C4-2B (cell line): ENCODE data around the gene UBXN6.

Source experiments
- H3K27ac ChIP-seq: fragments of 450-650 bp; 2 replicates; pipeline ENCODE4 v1.5.1; 2017
- ZFX ChIP-seq: fragments of 450-650 bp; IDR thresholded peaks from 2 replicates; pipeline ENCODE4 v1.6.1; 2017
- TF ChIP-seq, protein P1 (sequence below): fragments of 450-650 bp; conservative IDR thresholded peaks from 2 replicates; pipeline ENCODE4 v1.5.1; 2017; ENCODE audit warnings: mild to moderate bottlenecking

Gene UBXN6, protein sequence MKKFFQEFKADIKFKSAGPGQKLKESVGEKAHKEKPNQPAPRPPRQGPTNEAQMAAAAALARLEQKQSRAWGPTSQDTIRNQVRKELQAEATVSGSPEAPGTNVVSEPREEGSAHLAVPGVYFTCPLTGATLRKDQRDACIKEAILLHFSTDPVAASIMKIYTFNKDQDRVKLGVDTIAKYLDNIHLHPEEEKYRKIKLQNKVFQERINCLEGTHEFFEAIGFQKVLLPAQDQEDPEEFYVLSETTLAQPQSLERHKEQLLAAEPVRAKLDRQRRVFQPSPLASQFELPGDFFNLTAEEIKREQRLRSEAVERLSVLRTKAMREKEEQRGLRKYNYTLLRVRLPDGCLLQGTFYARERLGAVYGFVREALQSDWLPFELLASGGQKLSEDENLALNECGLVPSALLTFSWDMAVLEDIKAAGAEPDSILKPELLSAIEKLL

DNA sequence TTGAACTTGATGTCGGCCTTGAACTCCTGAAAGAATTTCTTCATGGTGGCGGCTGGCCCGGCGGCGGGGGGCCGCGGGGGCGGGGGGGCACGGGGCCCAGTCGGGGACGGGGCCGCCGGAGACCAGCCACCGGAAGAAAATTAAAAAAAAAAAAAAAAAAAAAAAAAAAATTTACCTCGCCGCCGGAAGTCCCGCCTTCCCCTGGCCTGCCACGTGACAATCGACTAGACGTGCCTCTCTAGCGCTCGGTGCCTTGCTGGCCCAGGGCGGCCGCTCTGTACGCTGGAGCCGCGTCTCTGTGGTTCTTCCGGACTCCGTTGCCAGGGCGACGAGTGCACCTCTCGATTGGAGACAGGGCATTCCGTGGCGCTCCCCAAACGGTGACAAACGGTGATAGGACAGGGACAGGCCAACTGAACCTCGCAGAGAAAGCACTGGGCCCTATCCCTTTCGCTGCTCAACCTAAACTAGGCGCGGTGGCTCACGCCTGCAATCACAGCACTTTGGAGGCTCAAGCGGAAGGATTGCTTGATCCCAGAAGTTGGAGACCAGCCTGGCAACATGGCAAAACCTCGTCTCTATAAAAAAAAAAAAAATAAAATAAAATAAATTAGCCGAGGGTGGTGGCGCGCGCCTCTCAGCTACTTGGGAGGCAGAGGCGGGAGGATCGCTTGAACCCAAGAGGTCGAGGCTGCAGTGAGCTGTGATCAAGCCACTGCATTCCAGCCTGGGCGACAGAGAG, at the start of gene UBXN6:
Gene UBXN6 (minus strand): TSS at position 141 of the 742 bp plus-strand sequence. CDS start 97 bp downstream, at position 44.
- TF ChIP-seq, protein P1, sequence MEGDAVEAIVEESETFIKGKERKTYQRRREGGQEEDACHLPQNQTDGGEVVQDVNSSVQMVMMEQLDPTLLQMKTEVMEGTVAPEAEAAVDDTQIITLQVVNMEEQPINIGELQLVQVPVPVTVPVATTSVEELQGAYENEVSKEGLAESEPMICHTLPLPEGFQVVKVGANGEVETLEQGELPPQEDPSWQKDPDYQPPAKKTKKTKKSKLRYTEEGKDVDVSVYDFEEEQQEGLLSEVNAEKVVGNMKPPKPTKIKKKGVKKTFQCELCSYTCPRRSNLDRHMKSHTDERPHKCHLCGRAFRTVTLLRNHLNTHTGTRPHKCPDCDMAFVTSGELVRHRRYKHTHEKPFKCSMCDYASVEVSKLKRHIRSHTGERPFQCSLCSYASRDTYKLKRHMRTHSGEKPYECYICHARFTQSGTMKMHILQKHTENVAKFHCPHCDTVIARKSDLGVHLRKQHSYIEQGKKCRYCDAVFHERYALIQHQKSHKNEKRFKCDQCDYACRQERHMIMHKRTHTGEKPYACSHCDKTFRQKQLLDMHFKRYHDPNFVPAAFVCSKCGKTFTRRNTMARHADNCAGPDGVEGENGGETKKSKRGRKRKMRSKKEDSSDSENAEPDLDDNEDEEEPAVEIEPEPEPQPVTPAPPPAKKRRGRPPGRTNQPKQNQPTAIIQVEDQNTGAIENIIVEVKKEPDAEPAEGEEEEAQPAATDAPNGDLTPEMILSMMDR = no peak
- TF ChIP-seq ZFX = no peak
- peak within 1 kb of the TSS; percentile 63 for H3K27ac ChIP-seq

DNA sequence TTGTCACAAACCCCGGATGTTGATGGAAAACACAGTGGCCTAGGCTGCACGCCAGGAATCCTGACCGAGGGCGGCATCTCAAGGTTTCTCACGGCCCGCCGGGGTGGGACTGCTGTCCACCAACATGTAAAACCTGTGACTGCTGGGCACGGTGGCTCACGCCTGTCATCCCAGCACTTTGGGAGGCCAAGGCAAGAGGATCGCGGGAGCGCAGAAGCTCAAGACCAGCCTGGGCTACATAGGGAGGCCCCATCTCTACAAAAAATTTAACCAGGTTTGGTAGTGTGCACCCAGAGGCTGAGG, 49.5 kb upstream of the UBXN6 start:
- TF ChIP-seq, protein P1 = no peak
- no peak for TF ChIP-seq ZFX
- H3K27ac ChIP-seq = no peak overlapping the region

DNA sequence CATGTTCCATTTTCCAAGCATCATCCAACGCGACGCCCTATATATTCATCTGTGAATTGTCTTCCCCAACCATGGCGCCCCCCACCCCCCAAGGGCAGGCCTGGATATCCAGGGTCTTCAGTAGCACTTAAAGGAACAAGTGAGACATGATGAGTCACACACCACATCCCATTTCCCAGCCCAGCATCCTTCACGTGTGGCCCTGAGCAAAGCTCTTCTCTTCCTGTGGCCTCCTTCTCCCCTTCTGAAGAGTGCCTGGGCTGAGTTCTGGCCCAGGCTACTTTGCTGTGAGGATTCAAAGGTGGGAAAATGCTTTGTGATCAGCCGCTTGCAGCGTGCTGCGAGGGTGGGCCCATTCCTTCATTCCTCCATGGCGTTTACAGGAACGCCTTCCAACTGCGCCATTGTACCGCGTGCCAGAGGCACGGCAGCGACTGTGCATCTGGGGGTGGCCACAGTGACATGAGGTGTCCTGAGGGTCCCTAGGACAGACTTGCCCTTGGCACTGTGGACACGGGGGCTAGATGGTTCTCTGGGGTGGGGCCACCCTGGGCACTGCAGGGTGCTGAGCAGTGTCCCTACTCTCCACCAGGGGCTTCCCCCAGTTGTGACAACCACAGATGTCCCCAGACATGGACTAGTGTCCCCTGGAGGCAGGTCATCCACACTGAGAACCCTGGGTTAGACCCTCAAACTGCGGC, 49.0 kb upstream of the UBXN6 start:
- no peak for TF ChIP-seq ZFX
- TF ChIP-seq, protein P1 = no peak
- no peak overlapping the region for H3K27ac ChIP-seq

DNA sequence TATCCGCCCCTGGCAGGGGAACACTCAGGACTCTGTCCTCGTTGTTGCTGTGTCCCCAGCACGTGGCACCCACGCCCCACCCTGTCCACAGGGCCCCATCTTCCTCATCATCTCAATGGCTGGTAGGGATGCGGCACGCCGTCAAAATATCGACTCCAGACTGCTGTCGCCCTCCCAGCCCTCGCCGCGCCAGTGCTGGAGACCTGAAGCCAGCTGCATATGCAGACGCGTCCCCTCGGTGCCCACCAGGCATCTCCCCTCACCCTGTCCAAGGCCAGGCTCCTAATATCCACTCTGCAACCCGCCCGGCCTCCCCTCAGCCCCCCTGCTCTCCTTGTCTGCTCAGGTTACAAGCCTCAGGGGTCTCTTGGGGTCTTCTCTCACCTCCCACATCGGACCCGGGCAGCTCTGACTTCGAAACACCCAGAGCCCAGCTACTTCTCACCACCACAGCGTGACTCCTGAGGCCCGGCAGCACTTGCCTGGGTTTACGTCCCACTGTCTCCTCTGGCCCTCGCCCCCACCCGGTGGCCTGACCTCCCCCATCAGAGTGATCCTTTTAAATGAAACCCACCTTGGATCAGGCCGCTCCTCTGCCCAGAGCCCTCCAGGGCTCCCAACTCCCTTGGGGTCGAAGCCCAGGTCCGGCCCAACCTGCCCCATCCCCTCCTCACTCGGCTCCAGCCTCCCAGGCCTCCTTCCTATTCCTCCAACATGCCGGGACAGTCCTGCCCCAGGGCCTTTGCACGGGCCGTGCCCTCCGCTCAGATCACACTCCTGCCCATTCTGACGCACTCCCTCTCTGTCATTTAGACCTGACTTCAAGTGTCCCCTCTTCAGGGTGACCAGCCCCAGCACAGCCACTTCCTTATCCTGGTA, 48.2 kb upstream of the UBXN6 start:
- TF ChIP-seq, protein P1 = no peak
- no peak for TF ChIP-seq ZFX
- H3K27ac ChIP-seq = no peak overlapping the region

DNA sequence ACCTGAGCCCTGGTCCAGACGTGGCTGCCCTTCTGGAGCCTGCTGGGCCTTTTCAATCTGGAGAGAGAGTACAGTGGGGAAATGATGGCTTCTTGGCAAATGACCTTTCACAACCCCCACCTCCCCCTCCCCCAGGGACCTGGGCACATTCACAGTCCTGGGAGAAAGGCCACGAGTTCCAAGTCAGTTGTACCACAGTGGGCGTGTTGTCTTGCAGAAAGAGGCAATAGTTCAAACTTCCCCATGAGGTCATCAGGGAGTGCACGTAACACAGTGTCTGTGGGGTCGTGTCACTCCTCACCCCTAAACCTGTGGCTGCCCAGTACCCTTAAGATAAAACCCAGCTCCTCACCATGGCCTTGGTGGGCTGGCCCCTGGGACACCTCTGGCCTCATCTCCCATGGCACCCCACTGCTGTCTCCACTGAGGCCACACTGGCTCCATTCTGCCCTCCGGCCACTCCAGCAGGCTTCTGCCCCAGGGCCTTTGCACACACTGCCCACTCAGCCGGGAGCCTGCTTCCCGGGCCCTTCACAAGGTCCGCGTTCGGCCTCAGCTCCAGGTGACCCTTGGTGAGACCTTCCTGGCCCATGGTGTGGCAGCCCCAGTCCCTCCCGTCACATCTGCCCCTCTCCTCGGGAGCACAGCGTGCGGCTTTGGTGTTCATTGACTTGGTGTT, 47.4 kb upstream of the UBXN6 start:
- H3K27ac ChIP-seq = no peak overlapping the region
- TF ChIP-seq ZFX = no peak

DNA sequence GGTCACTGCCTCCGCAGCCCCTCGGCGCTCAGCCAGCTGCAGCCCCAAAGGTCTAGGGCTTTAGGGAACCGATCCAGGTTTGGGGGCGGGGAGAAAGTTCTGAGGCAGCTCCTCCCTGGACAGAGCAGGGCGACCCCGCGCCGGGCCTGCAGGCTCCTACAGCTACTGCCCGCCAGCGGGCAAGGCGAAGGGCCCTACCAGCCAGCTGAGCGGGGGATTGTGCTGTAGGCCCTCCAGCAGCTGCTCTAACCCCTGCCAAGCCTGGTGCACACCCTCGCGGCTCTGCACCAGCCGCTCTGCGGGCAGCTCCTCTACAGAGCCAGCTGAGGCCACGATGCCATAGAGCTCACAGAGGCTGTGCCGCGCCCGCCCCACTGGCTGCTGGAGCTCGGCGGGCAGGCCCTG, 46.7 kb upstream of the UBXN6 start:
- TF ChIP-seq, protein P1 = no peak
- no peak for TF ChIP-seq ZFX
- H3K27ac ChIP-seq = no peak overlapping the region

DNA sequence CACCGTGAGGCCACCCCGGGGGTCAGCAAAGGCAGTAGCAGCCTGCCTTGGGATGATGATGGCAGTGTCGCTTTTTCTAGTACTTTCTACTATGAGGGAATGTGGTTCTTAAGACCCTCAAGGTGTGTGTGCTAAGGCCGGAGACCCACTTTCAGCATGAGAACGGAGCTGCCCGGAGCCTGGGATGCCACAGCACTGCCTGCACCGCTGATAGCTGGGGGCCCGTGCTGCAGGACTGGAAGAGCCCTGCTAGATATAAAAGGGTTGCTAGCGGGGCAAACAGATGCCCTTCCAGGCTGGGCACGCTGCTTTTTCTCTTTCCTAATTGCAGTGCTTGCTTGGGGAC, 46.2 kb upstream of the UBXN6 start:
- TF ChIP-seq ZFX = no peak
- TF ChIP-seq, protein P1 = no peak
- H3K27ac ChIP-seq = no peak overlapping the region
